Calu3 (cell line): ENCODE data around the gene CGA. TPM values are rescaled to one million over a fixed set of nuclear protein-coding genes. Genes with fewer than 3 reads are reported as not detected.

Source experiments
- BruUV-seq: library from RNA; stranded (reverse); fragments of 400-500 nt; replicated peaks from 2 replicates; lab custom pipeline; 2021; lab: Mats Ljungman, UMichigan
- CTCF ChIA-PET: fragments of 300-600 bp; sonication (Branson Sonifier 250); formaldehyde crosslinking; loops from one replicate; lab custom pipeline; 2022; ENCODE audit warnings: antibody characterized with exemption; lab: Charles Lee
- DNase-seq: peaks from one replicate; pipeline ENCODE4 v3.0.0; 2022
- H3K27ac Mint-ChIP-seq: one replicate; pipeline ENCODE4 v1.8.0; 2022; ENCODE audit warnings: mixed read lengths; ENCODE audit not compliant: unreplicated experiment
- H3K27me3 Mint-ChIP-seq: one replicate; pipeline ENCODE4 v1.8.0; 2022; ENCODE audit warnings: mixed read lengths; ENCODE audit not compliant: unreplicated experiment
- H3K36me3 Mint-ChIP-seq: one replicate; pipeline ENCODE4 v1.8.0; 2022; ENCODE audit warnings: mild to moderate bottlenecking, moderate library complexity, mixed read lengths; ENCODE audit not compliant: insufficient read depth, unreplicated experiment
- H3K4me1 Mint-ChIP-seq: one replicate; pipeline ENCODE4 v1.8.0; 2022; ENCODE audit warnings: mild to moderate bottlenecking, low read depth, mixed read lengths; ENCODE audit not compliant: unreplicated experiment
- H3K4me3 Mint-ChIP-seq: one replicate; pipeline ENCODE4 v1.8.0; 2022; ENCODE audit warnings: mild to moderate bottlenecking, low read depth, moderate library complexity, mixed read lengths; ENCODE audit not compliant: unreplicated experiment
- H3K9me3 Mint-ChIP-seq: one replicate; pipeline ENCODE4 v1.8.0; 2022; ENCODE audit warnings: low read depth, mixed read lengths; ENCODE audit not compliant: unreplicated experiment
- intact Hi-C: fragments of 100-400 bp; cut with micrococcal nuclease; formaldehyde crosslinking; loops from one replicate; pipeline ENCODE4 v1.10.0; 2022; ENCODE audit not compliant: unreplicated experiment
- total RNA-seq: library from RNA; stranded (reverse); gene quantifications from 2 replicates; pipeline ENCODE4 v1.2.3, GENCODE V29; 2022
- TF ChIP-seq, protein P1 (sequence below): fragments of 200-600 bp; IDR thresholded peaks from one replicate; pipeline ENCODE4 v1.8.0; 2022; ENCODE audit warnings: antibody characterized with exemption; ENCODE audit not compliant: unreplicated experiment

CGA gene
- total RNA-seq, 1 experiment from 2014 or later, result not detected

- Mint-ChIP-seq H3K4me1 (no peaks in the 10 kb centered on the region), H3K4me3 (no peak overlapping the region), H3K36me3 (no peaks in the 10 kb centered on the region), H3K27me3 (no peaks in the 10 kb centered on the region), H3K27ac (no peak overlapping the region), H3K9me3 (no peaks in the 10 kb centered on the region)
- CTCF ChIA-PET, result no interaction called here
- no TSS peak for BruUV-seq
- intact Hi-C loops, result no loop called here
- no peak for DNase-seq
- TF ChIP-seq, protein P1, sequence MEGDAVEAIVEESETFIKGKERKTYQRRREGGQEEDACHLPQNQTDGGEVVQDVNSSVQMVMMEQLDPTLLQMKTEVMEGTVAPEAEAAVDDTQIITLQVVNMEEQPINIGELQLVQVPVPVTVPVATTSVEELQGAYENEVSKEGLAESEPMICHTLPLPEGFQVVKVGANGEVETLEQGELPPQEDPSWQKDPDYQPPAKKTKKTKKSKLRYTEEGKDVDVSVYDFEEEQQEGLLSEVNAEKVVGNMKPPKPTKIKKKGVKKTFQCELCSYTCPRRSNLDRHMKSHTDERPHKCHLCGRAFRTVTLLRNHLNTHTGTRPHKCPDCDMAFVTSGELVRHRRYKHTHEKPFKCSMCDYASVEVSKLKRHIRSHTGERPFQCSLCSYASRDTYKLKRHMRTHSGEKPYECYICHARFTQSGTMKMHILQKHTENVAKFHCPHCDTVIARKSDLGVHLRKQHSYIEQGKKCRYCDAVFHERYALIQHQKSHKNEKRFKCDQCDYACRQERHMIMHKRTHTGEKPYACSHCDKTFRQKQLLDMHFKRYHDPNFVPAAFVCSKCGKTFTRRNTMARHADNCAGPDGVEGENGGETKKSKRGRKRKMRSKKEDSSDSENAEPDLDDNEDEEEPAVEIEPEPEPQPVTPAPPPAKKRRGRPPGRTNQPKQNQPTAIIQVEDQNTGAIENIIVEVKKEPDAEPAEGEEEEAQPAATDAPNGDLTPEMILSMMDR, result no peak
Measured at GRCh38 chr6:87093199-87093598, 1.7 kb downstream of the CGA start.

GRCh38 chr6:87092435-87092834, 2.5 kb downstream of the CGA start:
- DNase-seq, result no peak
- no peaks in the 10 kb centered on the region for H3K9me3 Mint-ChIP-seq
- H3K27me3 Mint-ChIP-seq, result no peaks in the 10 kb centered on the region
- CTCF ChIA-PET, result no interaction called here
- H3K36me3 Mint-ChIP-seq, result no peaks in the 10 kb centered on the region
- no peaks in the 10 kb centered on the region for H3K4me1 Mint-ChIP-seq
- no peak overlapping the region for H3K4me3 Mint-ChIP-seq
- no peak overlapping the region for H3K27ac Mint-ChIP-seq
- no TSS peak for BruUV-seq
- intact Hi-C loops, result no loop called here
- TF ChIP-seq, protein P1, result no peak

DNA sequence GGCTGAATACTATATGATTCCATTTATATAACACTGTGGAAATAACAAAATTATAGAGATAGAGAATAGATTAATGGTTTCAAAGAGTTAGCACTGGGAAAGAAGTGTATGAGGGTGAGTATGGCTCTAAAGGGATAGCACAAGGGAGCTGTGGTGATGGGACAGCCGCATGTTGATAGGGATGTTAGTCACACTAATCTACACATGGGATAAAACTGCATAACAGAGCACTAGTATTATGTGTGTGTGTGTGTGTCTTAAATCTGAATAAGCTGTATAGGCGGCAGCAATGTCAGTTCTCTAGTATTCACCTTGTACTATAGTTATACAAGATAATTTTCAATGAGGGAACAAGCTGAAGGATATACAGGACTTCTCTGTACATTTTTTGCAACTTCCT, 5.8 kb downstream of the CGA start:
- H3K9me3 Mint-ChIP-seq, result no peaks in the 10 kb centered on the region
- H3K4me1 Mint-ChIP-seq, result no peaks in the 10 kb centered on the region
- no peaks in the 10 kb centered on the region for H3K36me3 Mint-ChIP-seq
- H3K27me3 Mint-ChIP-seq, result peaks cover 13% of the 10 kb centered on the region
- CTCF ChIA-PET, result no interaction called here
- no peak overlapping the region for H3K27ac Mint-ChIP-seq
- no TSS peak for BruUV-seq
- DNase-seq, result no peak
- H3K4me3 Mint-ChIP-seq, result no peak overlapping the region
- intact Hi-C loops, result no loop called here
- TF ChIP-seq, protein P1, result no peak

DNA sequence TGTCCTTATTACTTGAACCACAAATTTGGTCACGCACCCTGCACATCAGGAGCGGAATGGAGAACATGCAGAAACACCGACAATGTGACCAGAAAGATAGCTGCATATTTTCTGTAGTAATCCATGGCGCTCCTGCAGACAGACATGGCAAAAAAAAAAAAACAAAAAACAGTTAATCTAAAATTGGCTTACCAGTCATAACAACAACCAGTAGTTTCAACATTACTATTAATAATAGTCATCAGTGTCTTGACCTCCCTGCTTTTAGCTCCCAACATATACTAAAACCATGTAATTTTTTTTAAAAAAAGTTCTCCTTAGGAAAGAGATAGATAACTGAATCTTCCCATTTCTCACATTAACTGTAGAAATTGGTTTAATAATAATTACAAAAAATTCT, 6.8 kb downstream of the CGA start:
- Mint-ChIP-seq H3K36me3 (no peaks in the 10 kb centered on the region), H3K27ac (no peak overlapping the region), H3K4me1 (no peaks in the 10 kb centered on the region), H3K4me3 (no peak overlapping the region), H3K9me3 (no peaks in the 10 kb centered on the region), H3K27me3 (peaks cover 19% of the 10 kb centered on the region)
- DNase-seq, result no peak
- TF ChIP-seq, protein P1, result no peak
- no TSS peak for BruUV-seq
- CTCF ChIA-PET, result interaction anchor here (0.9 kb wide), 1 partner anchor 9 kb away, joined by 4 read pairs; no protein-coding TSS in a partner anchor
- intact Hi-C loops, result no loop called here
